Endothelial cell of umbilical vein (primary cell): ENCODE results near the gene KLRF2. TPM values are rescaled to one million over a fixed set of nuclear protein-coding genes. Genes with fewer than 3 reads are reported as not detected.

ENCODE experiments used
- BruUV-seq: library from RNA; stranded (reverse); fragments of 400-500 nt; replicated peaks from 2 replicates; lab custom pipeline; 2021; lab: Mats Ljungman, UMichigan
- CTCF ChIA-PET: fragments of 300-600, 350-600 bp; sonication (Branson Sonifier 250); formaldehyde crosslinking; loops from one replicate; lab custom pipeline; 2021; ENCODE audit warnings: antibody characterized with exemption, inconsistent platforms; lab: Charles Lee
- POLR2A ChIA-PET: fragments of 300-600, 350-600 bp; sonication (Branson Sonifier 250); formaldehyde crosslinking; loops from one replicate; lab custom pipeline; 2021; ENCODE audit warnings: antibody characterized with exemption, inconsistent platforms; lab: Charles Lee
- DNase-seq: peaks from one replicate; pipeline ENCODE4 v3.0.0-alpha.2; 2011; ENCODE audit warnings: low read depth, low spot score
- FAIRE-seq: peaks from 2 replicates; lab custom pipeline; 2011; peaks lifted over from hg19 to GRCh38; lab: Jason Lieb, UNC
- H2AFZ ChIP-seq: 2 replicates; pipeline ENCODE4 v1.6.0; 2012; ENCODE audit warnings: low read depth, low read length, control low read depth, inconsistent platforms
- H3K27ac ChIP-seq: 2 replicates; pipeline ENCODE4 v1.5.1; 2011; ENCODE audit warnings: low read depth, mild to moderate bottlenecking, control low read depth, low read length, moderate library complexity; ENCODE audit not compliant: insufficient read depth
- H3K27me3 ChIP-seq, 2 experiments: 2 replicates each; pipeline versions ENCODE4 v1.6.0 to v1.6.1; 2011; ENCODE audit warnings: low read length in 2 of 2, mixed read lengths in 1 of 2; ENCODE audit not compliant: control insufficient read depth in 2 of 2, insufficient read depth in 2 of 2
- H3K36me3 ChIP-seq, 2 experiments: 2 replicates in 1 of 2; 3 replicates in 1 of 2; pipeline ENCODE4 v1.5.1; 2011; ENCODE audit warnings: low read length in 2 of 2, mild to moderate bottlenecking in 1 of 2, moderate library complexity in 1 of 2; ENCODE audit not compliant: control insufficient read depth in 2 of 2, insufficient read depth in 2 of 2; ENCODE audit errors: extremely low read depth in 1 of 2
- H3K4me1 ChIP-seq: 3 replicates; pipeline ENCODE4 v1.5.1; 2011; ENCODE audit warnings: mild to moderate bottlenecking, low read length; ENCODE audit not compliant: control insufficient read depth, insufficient read depth; ENCODE audit errors: extremely low read depth
- H3K4me2 ChIP-seq: 2 replicates; pipeline ENCODE4 v1.6.1; 2011; ENCODE audit warnings: low read length, control low read depth, mixed read lengths; ENCODE audit not compliant: insufficient read depth
- H3K4me3 ChIP-seq, 3 experiments: fragments of 200-600 bp in 1 of 3; sonication (generic), shearing (Covaris generic) in 1 of 3; replicated peaks in 1 of 3; 2 replicates each; pipeline ENCODE4 v1.5.1; 2011 to 2016; ENCODE audit warnings: control low read depth in 3 of 3, low read length in 3 of 3, mild to moderate bottlenecking in 2 of 3, inconsistent platforms in 1 of 3, low read depth in 1 of 3, moderate library complexity in 1 of 3; ENCODE audit not compliant: insufficient read depth in 1 of 3
- H3K79me2 ChIP-seq: 2 replicates; pipeline ENCODE4 v1.6.0; 2012; ENCODE audit warnings: low read length, inconsistent platforms; ENCODE audit not compliant: control insufficient read depth, insufficient read depth
- H3K9ac ChIP-seq: replicated peaks from 2 replicates; pipeline ENCODE3; 2011; ENCODE audit warnings: low read length, control low read depth; ENCODE audit not compliant: insufficient read depth; ENCODE audit errors: extremely low read depth
- H3K9me1 ChIP-seq: replicated peaks from 3 replicates; pipeline ENCODE4 v1.6.0; 2011; ENCODE audit warnings: mild to moderate bottlenecking, low read length; ENCODE audit not compliant: control insufficient read depth, insufficient read depth; ENCODE audit errors: extremely low read depth
- H3K9me3 ChIP-seq: replicated peaks from 2 replicates; pipeline ENCODE4 v1.5.1; 2012; ENCODE audit warnings: low read length, inconsistent platforms; ENCODE audit not compliant: control insufficient read depth, insufficient read depth
- H4K20me1 ChIP-seq: replicated peaks from 2 replicates; pipeline ENCODE3; 2011; ENCODE audit warnings: mild to moderate bottlenecking, low read length; ENCODE audit not compliant: control insufficient read depth, insufficient read depth; ENCODE audit errors: extremely low read depth
- CTCF ChIP-seq, 2 donors: IDR thresholded peaks; 1 replicate in 1 of 2; 2 replicates in 1 of 2; pipeline ENCODE4 v1.5.1; 2011; ENCODE audit warnings: low read length in 2 of 2, mild to moderate bottlenecking in 2 of 2, moderate library complexity in 2 of 2, control low read depth in 1 of 2, inconsistent platforms in 1 of 2, low read depth in 1 of 2; ENCODE audit not compliant: insufficient read depth in 1 of 2; ENCODE audit errors: extremely low read depth in 1 of 2
- EZH2 ChIP-seq: IDR thresholded peaks from 2 replicates; pipeline ENCODE4 v1.6.1; 2012; ENCODE audit warnings: borderline replicate concordance, low read depth, mild to moderate bottlenecking, moderate library complexity, low read length, inconsistent platforms; ENCODE audit not compliant: severe bottlenecking
- FOS ChIP-seq: IDR thresholded peaks from 2 replicates; pipeline ENCODE4 v1.6.1; 2011; ENCODE audit warnings: mild to moderate bottlenecking, low read length, moderate library complexity, borderline replicate concordance; ENCODE audit not compliant: insufficient read depth
- JUN ChIP-seq: IDR thresholded peaks from 2 replicates; pipeline ENCODE4 v1.6.1; 2011; ENCODE audit warnings: borderline replicate concordance, low read depth; ENCODE audit not compliant: insufficient read length, insufficient read depth
- POLR2A ChIP-seq: IDR thresholded peaks from 2 replicates; pipeline ENCODE4 v1.6.1; 2012; ENCODE audit warnings: low read depth, mild to moderate bottlenecking, control low read depth, low read length
- POLR2AphosphoS5 ChIP-seq: IDR thresholded peaks from 2 replicates; pipeline ENCODE4 v1.6.1; 2012; ENCODE audit warnings: low read depth, mild to moderate bottlenecking, control low read depth, low read length, moderate library complexity; ENCODE audit not compliant: insufficient read depth
- dilution Hi-C: fragments of 300-500 bp; cut with MboI; formaldehyde crosslinking; loops from one replicate; pipeline ENCODE4 v1.15.0; 2019; ENCODE audit warnings: low sequenced_read_pairs; ENCODE audit not compliant: extremely low pct_ligation_motif_present
- intact Hi-C: fragments of 100-400 bp; cut with micrococcal nuclease; formaldehyde crosslinking; loops from one replicate; pipeline ENCODE4 v1.10.0; 2022
- polyA plus RNA-seq, 4 experiments: library from polyadenylated mRNA; depleted of rRNA in 3 of 4; stranded (reverse) in 3 of 4; unstranded in 1 of 4; fragments of >200 nt; gene quantifications; 2 replicates each; pipeline versions ENCODE4 v1.2.1 to v1.2.3, GENCODE V29; 2011 to 2012; ENCODE audit warnings: missing spikeins in 1 of 4
- total RNA-seq: library from RNA; stranded (reverse); gene quantifications from 2 replicates; pipeline ENCODE4 v1.2.3, GENCODE V29; 2021
- TF ChIP-seq, protein P1 (sequence below): IDR thresholded peaks from 2 replicates; pipeline ENCODE4 v1.6.1; 2011; ENCODE audit not compliant: insufficient read depth, insufficient read length

Gene KLRF2
- total and polyA plus RNA-seq, 2 donors (not counting 3 experiments of a cell fraction or from before 2014, with no cell fraction given): not detected

DNA sequence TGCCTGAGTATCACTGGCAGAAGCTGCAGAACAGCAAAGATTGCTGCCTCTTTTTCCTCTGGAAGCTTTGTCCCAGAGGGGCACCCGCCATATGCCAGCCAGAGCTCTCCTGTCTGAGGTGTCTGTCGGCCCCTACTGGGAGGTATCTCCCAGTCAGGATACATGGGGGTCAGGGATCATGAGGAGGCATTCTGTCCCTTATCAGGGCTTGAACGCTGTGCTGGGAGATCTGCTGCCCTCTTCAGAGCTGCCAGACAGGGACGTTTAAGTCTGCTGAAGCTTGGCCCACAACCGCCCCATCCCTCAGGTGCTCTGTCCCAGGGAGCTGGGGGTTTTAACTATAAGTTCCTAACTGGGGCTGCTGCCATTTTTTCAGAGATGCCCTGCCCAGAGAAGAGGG is 32.4 kb upstream of the KLRF2 start:
- H3K9ac ChIP-seq: no peak overlapping the region
- intact Hi-C loops: no loop called here
- no peak overlapping the region for H3K27ac ChIP-seq
- ChIA-PET CTCF (interaction anchor here (1.1 kb wide), 1 partner anchor 35 kb away, joined by 3 read pairs; no protein-coding TSS in a partner anchor), POLR2A (no interaction called here)
- no peaks in the 10 kb centered on the region for H4K20me1 ChIP-seq
- no peaks in the 10 kb centered on the region for H3K79me2 ChIP-seq
- no peak overlapping the region for H2AFZ ChIP-seq
- no peak overlapping the region for H3K4me2 ChIP-seq
- no peaks in the 10 kb centered on the region for H3K9me1 ChIP-seq
- H3K9me3 ChIP-seq: no peaks in the 10 kb centered on the region
- TF ChIP-seq, protein P1, sequence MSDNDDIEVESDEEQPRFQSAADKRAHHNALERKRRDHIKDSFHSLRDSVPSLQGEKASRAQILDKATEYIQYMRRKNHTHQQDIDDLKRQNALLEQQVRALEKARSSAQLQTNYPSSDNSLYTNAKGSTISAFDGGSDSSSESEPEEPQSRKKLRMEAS: no peak
- TF ChIP-seq CTCF (IDR thresholded peaks at IDR 0.05; ENCODE audit: extremely low read depth in 1 of 2, insufficient read depth in 1 of 2, low read depth in 1 of 2, low read length in 2 of 2) (no peak), EZH2 (no peak), JUN (no peak)
- H3K4me3 ChIP-seq: no peak overlapping the region
- no peaks in the 10 kb centered on the region for H3K36me3 ChIP-seq
- no TSS peak for BruUV-seq
- FAIRE-seq: no peak
- DNase-seq: no peak
- H3K4me1 ChIP-seq: no peaks in the 10 kb centered on the region
- dilution Hi-C loops: no loop called here
- peaks cover 0 to 4% of the 10 kb centered on the region in 2 experiments for H3K27me3 ChIP-seq

DNA sequence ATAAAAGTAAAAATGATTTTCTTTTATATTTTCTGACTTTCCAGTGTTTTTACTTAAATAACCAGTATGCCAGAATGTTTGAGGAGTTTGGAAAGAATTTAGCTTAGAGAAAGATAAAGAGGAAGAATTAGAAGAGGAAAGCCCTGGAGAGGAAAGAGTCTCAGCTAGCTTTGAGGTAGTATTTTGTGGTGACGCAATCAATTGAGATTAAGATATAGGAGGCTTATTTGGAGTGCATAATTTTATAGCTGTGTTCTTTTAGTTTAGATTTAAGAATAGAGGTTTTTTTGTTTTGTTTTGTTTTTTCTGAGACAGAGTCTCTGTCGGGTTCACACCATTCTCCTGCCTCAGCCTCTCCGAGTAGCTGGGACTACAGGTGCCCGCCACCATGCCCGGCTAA is 30.2 kb upstream of the KLRF2 start:
- no peaks in the 10 kb centered on the region for H3K36me3 ChIP-seq
- dilution Hi-C loops: no loop called here
- no peak overlapping the region for H3K27ac ChIP-seq
- no peaks in the 10 kb centered on the region for H3K9me3 ChIP-seq
- H3K4me3 ChIP-seq: no peak overlapping the region
- CTCF ChIA-PET: no interaction called here
- no peaks in the 10 kb centered on the region for H3K79me2 ChIP-seq
- TF ChIP-seq POLR2A (no peak), FOS (no peak), CTCF (IDR thresholded peaks at IDR 0.05; ENCODE audit: extremely low read depth in 1 of 2, insufficient read depth in 1 of 2, low read depth in 1 of 2, low read length in 2 of 2) (no peak), EZH2 (no peak), POLR2AphosphoS5 (no peak)
- TF ChIP-seq, protein P1: no peak
- no peaks in the 10 kb centered on the region for H3K4me1 ChIP-seq
- no TSS peak for BruUV-seq
- no peak overlapping the region for H3K4me2 ChIP-seq
- no peak for DNase-seq
- H2AFZ ChIP-seq: no peak overlapping the region
- POLR2A ChIA-PET: no interaction called here
- no peaks in the 10 kb centered on the region for H3K9me1 ChIP-seq
- no peaks in the 10 kb centered on the region for H3K27me3 ChIP-seq
- H3K9ac ChIP-seq: no peak overlapping the region
- H4K20me1 ChIP-seq: no peaks in the 10 kb centered on the region
- FAIRE-seq: no peak
- intact Hi-C loops: no loop called here
